Ovary (tissue), 3 donors: ENCODE results near the gene LCN10.

ENCODE experiments used
- POLR2A ChIP-seq: fragments of 450-650 bp; IDR thresholded peaks from one replicate; pipeline ENCODE4 v1.6.1; 2017; ENCODE audit warnings: antibody characterized with exemption, mild to moderate bottlenecking, moderate library complexity
- TF ChIP-seq, protein P1 (sequence below), 3 donors: fragments of 450-650 bp in 2 of 3; fragments of 200-600 bp in 1 of 3; IDR thresholded peaks; one replicate each; pipeline versions ENCODE4 v1.5.1 to v1.8.0; 2016 to 2022; ENCODE audit warnings: antibody characterized with exemption in 3 of 3, mild to moderate bottlenecking in 1 of 3
- donor health status: DM: no; HTN: no; CAD: no.

DNA sequence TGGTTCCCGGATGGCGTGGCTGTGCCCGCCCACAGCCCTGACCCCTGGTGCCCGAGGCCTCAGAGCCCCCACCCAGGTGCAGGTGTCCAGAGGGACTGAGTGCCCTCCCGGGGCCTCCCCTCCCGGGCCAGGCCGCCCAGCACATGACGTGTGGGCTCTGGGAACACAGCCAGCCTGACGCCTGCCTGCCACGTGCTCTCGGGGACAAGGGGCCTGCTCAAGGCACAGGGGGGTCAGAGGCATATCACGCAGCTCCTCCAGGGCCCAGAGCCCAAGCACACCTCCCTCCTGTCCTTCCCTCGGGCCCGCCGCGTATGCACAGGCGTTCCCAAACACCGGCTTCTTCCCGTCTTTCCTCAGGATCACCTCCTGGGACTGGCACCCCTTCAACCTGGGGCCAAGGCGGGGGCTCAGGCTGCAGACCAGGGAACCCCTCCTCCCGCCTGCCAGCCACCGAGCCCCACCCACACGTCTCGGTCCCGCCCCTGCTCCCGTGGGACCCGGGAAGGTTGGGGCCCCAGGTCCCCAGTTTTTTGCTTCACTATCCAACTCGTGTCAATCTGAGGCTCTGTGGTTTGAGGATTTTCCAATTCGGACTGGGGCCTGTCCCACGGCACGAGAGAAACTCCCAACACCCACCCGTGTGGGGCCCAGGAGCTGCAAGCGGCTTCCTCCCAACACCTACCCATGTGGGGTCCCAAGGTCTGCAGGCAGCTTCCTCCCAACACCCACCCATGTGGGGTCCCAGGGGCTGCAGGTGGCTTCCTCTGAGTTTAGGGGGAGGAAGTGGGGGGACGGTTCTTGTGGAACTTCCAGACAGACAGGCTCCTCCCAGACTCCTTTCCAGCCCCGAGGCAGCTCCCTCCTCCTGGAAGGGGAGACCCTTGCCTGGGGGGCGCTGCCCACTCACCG is 1.5 kb downstream of the LCN10 start:
- TF ChIP-seq, protein P1, sequence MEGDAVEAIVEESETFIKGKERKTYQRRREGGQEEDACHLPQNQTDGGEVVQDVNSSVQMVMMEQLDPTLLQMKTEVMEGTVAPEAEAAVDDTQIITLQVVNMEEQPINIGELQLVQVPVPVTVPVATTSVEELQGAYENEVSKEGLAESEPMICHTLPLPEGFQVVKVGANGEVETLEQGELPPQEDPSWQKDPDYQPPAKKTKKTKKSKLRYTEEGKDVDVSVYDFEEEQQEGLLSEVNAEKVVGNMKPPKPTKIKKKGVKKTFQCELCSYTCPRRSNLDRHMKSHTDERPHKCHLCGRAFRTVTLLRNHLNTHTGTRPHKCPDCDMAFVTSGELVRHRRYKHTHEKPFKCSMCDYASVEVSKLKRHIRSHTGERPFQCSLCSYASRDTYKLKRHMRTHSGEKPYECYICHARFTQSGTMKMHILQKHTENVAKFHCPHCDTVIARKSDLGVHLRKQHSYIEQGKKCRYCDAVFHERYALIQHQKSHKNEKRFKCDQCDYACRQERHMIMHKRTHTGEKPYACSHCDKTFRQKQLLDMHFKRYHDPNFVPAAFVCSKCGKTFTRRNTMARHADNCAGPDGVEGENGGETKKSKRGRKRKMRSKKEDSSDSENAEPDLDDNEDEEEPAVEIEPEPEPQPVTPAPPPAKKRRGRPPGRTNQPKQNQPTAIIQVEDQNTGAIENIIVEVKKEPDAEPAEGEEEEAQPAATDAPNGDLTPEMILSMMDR (IDR thresholded peaks at IDR 0.05), result no peak
- no peak for TF ChIP-seq POLR2A
